ENCODE data around the gene CACNB1. TPM values are rescaled to one million over a fixed set of nuclear protein-coding genes. Genes with fewer than 3 reads are reported as not detected.

CACNB1 gene
- total RNA-seq, 3 donors from 2014 or later (not counting 1 experiment from before 2014, with no cell fraction given): 23.7 to 28.5 (median 28.1) TPM

GRCh38 chr17:39143552-39144093 lies 53.8 kb downstream of the CACNB1 start:
- 94% methylated on average over 7 of the region's 7 CpGs for WGBS (ENCODE audit: insufficient coverage)
- Mint-ChIP-seq H3K27me3 (ENCODE audit: low read depth in 2 of 2) (no peaks in the 10 kb centered on the region), H3K4me3 (no peak overlapping the region), H3K4me1 (no peaks in the 10 kb centered on the region), H3K27ac (no peak overlapping the region), H3K9me3 (no peaks in the 10 kb centered on the region), H3K36me3 (no peaks in the 10 kb centered on the region)
- H3K4me1 ChIP-seq (ENCODE audit: control insufficient read depth, insufficient read depth, low read length): no peaks in the 10 kb centered on the region
- H3K36me3 ChIP-seq (ENCODE audit: control insufficient read depth, insufficient read depth, low read length): no peaks in the 10 kb centered on the region
- ATAC-seq (no peak), DNase-seq (no peak)
- intact Hi-C loops (cut with micrococcal nuclease): no loop called here
- TF ChIP-seq CTCF (IDR thresholded peaks at IDR 0.05): no peak
- no peaks in the 10 kb centered on the region for H3K27me3 ChIP-seq (ENCODE audit: control insufficient read depth, insufficient read depth, low read length)
- no peak overlapping the region for H3K27ac ChIP-seq (ENCODE audit: low read length)
- H3K4me3 ChIP-seq (ENCODE audit: low read length): no peak overlapping the region
- H3K9me3 ChIP-seq (ENCODE audit: control insufficient read depth, insufficient read depth, low read length): no peaks in the 10 kb centered on the region

- H3K9me3 Mint-ChIP-seq: no peaks in the 10 kb centered on the region
- H3K4me1 Mint-ChIP-seq: no peaks in the 10 kb centered on the region
- H3K27ac Mint-ChIP-seq: no peak overlapping the region
- no peak overlapping the region for H3K4me3 ChIP-seq (ENCODE audit: low read length)
- WGBS (ENCODE audit: insufficient coverage): 94% methylated on average over 10 of the region's 11 CpGs
- no peaks in the 10 kb centered on the region for H3K27me3 Mint-ChIP-seq (ENCODE audit: low read depth in 2 of 2)
- no peak for DNase-seq
- H3K27me3 ChIP-seq (ENCODE audit: control insufficient read depth, insufficient read depth, low read length): no peaks in the 10 kb centered on the region
- H3K36me3 Mint-ChIP-seq: no peaks in the 10 kb centered on the region
- no peak overlapping the region for H3K4me3 Mint-ChIP-seq
- H3K36me3 ChIP-seq (ENCODE audit: control insufficient read depth, insufficient read depth, low read length): no peaks in the 10 kb centered on the region
- no peak for ATAC-seq
- intact Hi-C loops (cut with micrococcal nuclease): no loop called here
- H3K27ac ChIP-seq (ENCODE audit: low read length): no peak overlapping the region
- TF ChIP-seq CTCF (IDR thresholded peaks at IDR 0.05): no peak
- H3K9me3 ChIP-seq (ENCODE audit: control insufficient read depth, insufficient read depth, low read length): no peaks in the 10 kb centered on the region
- no peaks in the 10 kb centered on the region for H3K4me1 ChIP-seq (ENCODE audit: control insufficient read depth, insufficient read depth, low read length)
Measured at GRCh38 chr17:39141915-39142664, 55.4 kb downstream of the CACNB1 start.

GRCh38 chr17:39141294-39141693 lies 56.2 kb downstream of the CACNB1 start:
- Histone ChIP-seq H3K4me1 (ENCODE audit: control insufficient read depth, insufficient read depth, low read length) (no peaks in the 10 kb centered on the region), H3K9me3 (ENCODE audit: control insufficient read depth, insufficient read depth, low read length) (no peaks in the 10 kb centered on the region), H3K4me3 (ENCODE audit: low read length) (no peak overlapping the region), H3K36me3 (ENCODE audit: control insufficient read depth, insufficient read depth, low read length) (no peaks in the 10 kb centered on the region), H3K27ac (ENCODE audit: low read length) (no peak overlapping the region), H3K27me3 (ENCODE audit: control insufficient read depth, insufficient read depth, low read length) (no peaks in the 10 kb centered on the region)
- no peaks in the 10 kb centered on the region for H3K4me1 Mint-ChIP-seq
- H3K4me3 Mint-ChIP-seq: no peak overlapping the region
- no peak for TF ChIP-seq CTCF (IDR thresholded peaks at IDR 0.05)
- ATAC-seq (no peak), DNase-seq (no peak)
- intact Hi-C loops (cut with micrococcal nuclease): no loop called here
- no peaks in the 10 kb centered on the region for H3K27me3 Mint-ChIP-seq (ENCODE audit: low read depth in 2 of 2)
- no peaks in the 10 kb centered on the region for H3K36me3 Mint-ChIP-seq
- H3K27ac Mint-ChIP-seq: no peak overlapping the region
- H3K9me3 Mint-ChIP-seq: no peaks in the 10 kb centered on the region
- WGBS (ENCODE audit: insufficient coverage): 97% methylated on average over 3 of the region's 5 CpGs
